GM21737 (cell line): Measurements from ENCODE around the gene DUSP9.
"Not testable (repeated sequence)": the region's sequence is repeated elsewhere in the genome, so short reads cannot be mapped to it uniquely, and the experiment has no call there.

Experiments used
- ATAC-seq: cut with Tn5 transposase; IDR thresholded peaks from one replicate; pipeline ENCODE4 v1.9.1; 2021; ENCODE audit warnings: mild to moderate bottlenecking, moderate library complexity; ENCODE audit not compliant: unreplicated experiment

Gene DUSP9

DNA sequence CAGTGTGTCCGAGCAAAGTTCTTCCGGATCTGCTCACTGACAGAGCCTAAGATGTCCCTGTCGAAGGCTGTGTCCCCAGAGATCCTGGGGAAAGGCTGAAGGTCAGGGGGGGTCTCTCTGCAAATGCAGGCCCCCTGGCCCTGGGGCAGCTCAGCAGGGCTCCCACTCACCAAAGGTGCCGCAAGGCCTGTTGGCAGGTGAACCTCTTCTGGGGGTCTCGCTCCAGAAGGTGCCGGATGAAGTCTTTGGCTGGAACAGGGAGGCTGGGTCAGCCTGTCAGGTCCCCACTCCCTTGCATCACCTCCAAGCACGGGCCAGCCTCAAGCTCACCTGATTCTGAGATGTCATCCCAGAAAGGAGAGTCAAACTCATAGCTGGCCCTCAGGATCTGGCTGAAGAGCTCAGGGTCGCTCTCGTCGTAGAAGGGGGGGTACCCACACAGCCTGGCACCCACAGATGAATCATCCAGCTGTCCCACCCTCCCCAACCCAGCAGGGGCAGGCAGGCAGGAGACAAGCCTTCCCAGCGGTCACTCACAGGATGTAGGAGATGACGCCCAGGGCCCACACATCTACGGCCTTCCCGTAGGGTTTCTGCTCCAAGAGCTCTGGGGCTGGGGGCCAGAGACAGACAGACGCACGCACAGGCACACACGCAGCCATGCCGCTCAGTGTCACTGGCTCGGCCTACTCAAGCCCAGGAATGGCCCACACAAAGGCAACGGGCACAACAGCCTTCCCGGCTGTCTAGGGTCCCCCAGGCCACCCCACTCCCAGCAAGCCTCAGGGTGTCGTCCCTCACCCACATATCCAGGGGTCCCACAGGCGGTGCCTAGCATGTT is 24.0 kb downstream of the DUSP9 start:
- no peak for ATAC-seq

DNA sequence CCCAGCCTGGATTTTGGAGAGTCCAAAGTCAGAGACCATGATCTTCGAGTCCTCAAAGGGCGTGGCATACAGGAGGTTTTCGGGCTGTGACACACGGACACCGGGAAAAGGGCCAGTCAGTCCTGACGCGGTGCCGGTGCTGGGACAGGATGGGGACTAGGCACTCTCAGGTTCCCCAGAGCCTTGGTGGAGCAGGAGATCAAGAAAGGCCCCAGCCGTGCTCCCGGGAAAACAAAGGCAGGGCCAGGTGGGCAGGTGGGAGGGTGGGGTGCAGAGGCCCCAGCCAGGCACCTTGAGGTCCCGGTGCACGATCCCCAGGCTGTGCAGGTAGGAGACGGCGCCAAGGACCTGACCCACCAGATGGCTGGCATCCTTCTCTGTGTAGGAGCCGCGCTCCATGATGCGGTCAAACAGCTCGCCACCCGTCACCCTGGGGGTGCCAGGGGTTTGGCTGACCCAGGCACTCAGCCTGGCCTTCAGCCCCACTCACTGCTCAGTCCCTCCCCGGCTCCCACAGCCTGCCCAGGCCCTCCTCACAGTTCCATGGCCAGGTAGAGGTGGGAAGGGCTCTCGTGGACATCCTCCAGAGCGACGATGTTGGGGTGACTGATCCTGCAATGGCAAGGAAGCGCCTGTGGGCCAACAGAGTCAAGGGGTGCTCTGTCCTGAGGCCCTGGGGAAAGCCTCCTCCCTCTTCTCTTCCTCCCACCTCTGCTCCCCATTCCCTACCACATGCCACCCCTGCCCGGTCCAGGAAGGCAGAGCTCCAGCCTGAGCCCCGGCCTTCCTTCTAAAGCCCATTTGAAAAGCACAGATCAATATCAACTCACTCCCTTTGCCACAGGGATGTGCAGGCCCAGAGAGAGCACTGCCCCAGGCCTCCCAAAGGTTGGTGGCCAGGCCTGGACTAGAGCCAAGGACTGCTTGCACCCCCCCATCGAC is 24.9 kb downstream of the DUSP9 start:
- ATAC-seq = no peak

GRCh38 chrX:153672531-153673427 is 25.8 kb downstream of the DUSP9 start:
- ATAC-seq = no peak

GRCh38 chrX:153673428-153674218 is 26.6 kb downstream of the DUSP9 start, which contains the start of gene PNCK:
Gene PNCK, minus strand, starts transcription at chrX:153673813. Its CDS starts 737 bp downstream, at chrX:153673076.
- no peak for ATAC-seq

GRCh38 chrX:153674219-153674851 is 27.3 kb downstream of the DUSP9 start:
- ATAC-seq = no peak

DNA sequence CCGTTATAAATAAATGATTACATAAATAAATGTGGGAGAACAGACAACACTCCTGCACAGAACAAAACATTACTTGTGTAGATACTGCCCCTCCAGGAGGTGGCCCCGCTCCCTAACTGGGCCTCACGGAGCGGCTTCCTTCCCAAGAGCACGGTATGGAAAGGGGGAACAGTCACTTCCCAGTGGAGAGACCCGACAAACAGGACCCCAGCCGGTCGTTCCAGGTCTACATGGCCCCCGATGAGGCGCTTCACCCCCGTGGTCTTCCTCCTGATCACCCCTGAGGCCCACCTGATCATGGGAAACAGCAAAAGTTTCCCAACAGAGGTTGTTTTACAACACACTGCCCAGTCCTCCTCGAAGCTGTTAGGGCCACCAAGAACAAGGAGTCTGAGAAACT is 34.2 kb downstream of the DUSP9 start:
- no peak for ATAC-seq

GRCh38 chrX:153683486-153683885 is 36.5 kb downstream of the DUSP9 start:
- ATAC-seq = not testable (repeated sequence)

DNA sequence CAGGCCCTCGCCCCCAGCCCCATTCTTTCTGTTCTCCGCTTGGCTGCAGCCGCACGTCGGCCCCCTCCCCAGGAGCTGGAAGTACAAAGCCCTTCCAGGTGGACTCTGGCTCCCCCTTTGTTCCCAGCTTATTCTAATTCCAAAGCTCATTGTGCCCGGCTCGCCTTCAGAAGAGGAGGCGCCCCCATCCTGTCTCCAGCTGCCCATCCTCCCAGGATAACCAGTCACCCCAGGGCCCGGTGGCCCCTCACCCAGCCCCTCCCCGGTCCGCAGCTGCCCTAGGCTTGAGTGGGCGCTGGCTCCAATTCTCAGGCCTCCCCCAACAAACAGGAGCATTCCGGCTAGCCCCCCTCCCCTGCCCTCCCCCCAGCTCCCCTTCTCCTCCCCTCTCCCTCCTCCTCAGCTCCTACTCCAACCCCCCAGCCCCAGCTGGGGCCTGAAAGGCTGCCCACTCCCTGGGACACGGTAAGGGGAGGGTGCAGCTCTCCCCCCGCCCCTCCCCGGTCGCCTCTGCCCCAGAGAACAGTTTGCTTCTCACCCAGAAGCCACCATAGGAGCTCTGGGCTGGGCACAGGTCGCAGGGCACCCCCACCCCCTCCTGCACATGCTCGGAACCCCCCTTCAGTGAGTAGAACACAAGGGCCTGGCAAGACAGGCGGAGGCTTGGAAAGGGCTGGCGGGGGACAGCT is 37.6 kb downstream of the DUSP9 start:
- no peak for ATAC-seq

GRCh38 chrX:153685156-153685536 is 38.1 kb downstream of the DUSP9 start:
- ATAC-seq = no peak

GRCh38 chrX:153685751-153686696 is 39.0 kb downstream of the DUSP9 start:
- ATAC-seq = no peak

DNA sequence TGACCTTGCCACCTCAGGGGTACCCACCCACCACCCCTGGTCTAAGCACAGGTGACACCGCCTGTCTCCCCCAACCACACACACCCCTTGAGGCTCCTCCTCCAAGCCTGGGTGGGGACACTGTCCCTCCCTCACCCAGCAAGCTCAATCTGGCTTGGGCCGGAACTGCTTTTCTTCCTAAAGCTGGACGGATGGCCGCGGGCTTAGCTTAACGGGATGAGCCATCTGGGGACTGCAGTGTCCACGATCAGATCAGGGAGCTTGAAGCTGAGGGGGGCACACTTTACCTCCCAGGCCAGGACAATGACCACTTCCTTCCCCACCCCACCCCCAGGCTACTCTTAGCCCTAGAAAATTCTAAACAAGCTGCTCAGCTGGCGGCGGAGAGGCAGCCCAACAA is 39.7 kb downstream of the DUSP9 start:
- ATAC-seq = no peak

DNA sequence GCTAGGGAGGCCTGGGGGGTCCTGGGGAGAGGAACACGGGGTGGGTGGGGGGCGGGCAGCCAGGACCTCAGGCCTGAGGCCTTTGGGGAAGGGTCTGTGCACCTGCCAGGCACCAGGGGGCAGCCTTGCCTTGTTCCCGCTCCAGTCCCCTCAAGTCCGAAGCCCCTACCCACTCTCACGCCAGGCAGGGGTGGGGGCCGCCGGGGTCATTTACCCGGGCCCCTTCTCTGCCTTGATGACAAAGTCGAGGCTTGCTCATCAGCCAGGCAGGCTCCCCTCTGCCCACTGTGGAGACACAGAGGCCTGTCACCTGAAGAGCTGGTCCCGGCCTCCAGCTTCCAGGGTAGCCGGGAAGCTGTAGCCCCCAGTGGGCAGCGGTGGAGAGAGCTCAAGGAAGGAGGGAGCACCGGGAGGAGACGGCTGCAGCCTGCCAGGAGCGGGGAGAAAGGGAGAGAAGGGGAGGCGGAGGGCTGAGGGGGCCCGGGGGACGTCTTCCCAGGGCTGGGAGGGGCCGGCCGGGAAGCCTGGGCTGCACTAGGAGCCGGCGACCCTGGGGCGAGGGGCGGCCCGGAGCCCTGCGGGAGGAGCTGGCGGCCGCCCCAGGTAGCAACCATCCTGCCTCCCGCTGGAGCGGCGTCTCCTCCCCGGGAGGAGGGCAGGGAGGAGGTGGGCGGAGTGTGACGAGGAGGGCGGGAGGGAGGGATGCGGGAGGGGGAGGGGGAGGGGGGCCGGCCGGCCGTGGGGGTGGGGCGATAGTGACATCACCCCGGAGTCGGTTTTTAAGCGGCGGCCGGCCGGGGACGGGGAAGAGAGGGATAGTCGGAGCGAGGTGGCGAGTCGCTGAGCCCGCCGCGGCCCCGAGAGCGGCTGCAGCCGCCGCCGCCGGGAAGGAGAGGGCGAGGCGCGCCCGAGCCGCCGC is 40.4 kb downstream of the DUSP9 start, which contains the start of gene SLC6A8:
TSS of gene SLC6A8 (plus strand) at position 806 of the 919 bp plus-strand sequence. CDS start 649 bp downstream, outside the sequence.
- no peak for ATAC-seq

- ATAC-seq = no peak
Observed at GRCh38 chrX:153688071-153688470, 41.1 kb downstream of the DUSP9 start.

DNA sequence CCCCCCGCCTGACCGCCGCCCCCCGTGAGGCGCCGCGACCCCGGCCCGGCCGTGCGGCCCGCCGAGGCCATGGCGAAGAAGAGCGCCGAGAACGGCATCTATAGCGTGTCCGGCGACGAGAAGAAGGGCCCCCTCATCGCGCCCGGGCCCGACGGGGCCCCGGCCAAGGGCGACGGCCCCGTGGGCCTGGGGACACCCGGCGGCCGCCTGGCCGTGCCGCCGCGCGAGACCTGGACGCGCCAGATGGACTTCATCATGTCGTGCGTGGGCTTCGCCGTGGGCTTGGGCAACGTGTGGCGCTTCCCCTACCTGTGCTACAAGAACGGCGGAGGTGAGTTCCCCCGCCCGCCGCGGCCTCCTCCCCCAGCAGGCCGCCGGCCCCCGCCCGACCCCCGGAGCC is 41.5 kb downstream of the DUSP9 start:
- no peak for ATAC-seq

DNA sequence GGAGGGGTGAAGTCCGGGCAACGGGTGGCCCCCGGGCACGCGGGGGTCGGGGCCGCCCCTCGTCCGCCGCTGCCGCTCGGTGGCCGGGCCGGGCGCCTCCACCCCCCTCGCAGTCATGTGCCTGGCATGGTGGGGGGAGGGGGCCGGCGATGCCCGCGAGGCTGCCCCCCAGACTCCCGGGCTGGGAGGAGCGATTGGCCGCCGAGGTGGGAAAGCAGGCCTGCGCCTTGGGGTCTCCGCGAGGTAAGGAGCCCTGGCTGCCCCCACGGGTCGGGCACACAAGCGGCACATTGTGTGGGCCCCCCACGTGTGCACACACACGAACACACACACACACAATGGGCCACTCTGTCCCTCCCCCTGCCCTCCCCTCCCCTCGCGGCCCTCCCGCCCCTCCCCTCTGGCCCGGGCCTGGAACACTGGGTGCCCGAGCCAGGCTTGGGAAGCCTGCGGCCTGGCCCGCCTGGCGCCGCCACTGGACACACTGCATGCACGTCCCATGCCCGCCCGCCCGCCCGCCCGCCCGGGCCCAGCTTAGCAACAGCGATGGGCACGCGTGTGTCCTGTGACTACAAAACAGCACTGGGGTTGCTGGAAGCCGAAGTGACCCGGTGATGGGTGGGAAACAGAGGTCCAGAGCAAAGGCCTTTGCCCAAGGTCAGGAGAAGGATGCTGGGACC is 42.0 kb downstream of the DUSP9 start:
- ATAC-seq = no peak
